IgD-negative memory B cell (primary cell): Measurements from ENCODE around the gene WWOX. TPM values are rescaled to one million over a fixed set of nuclear protein-coding genes. Genes with fewer than 3 reads are reported as not detected.
"Not testable (repeated sequence)": the region's sequence is repeated elsewhere in the genome, so short reads cannot be mapped to it uniquely, and the experiment has no call there.

Source experiments
- H3K27ac Mint-ChIP-seq, 3 donors: one replicate each; pipeline ENCODE4 v1.8.0; 2020 to 2022; ENCODE audit warnings: mild to moderate bottlenecking in 3 of 3, mixed read lengths in 3 of 3, moderate library complexity in 1 of 3
- H3K27me3 Mint-ChIP-seq: one replicate; pipeline ENCODE4 v1.8.0; 2021; ENCODE audit warnings: mixed read lengths
- H3K36me3 Mint-ChIP-seq: one replicate; pipeline ENCODE4 v1.8.0; 2020; ENCODE audit warnings: mild to moderate bottlenecking, mixed read lengths
- H3K4me1 Mint-ChIP-seq, 3 donors: one replicate each; pipeline ENCODE4 v1.8.0; 2020 to 2022; ENCODE audit warnings: mixed read lengths in 3 of 3, mild to moderate bottlenecking in 1 of 3
- H3K4me3 Mint-ChIP-seq, 4 donors: one replicate each; pipeline ENCODE4 v1.8.0; 2020 to 2022; ENCODE audit warnings: mild to moderate bottlenecking in 4 of 4, mixed read lengths in 4 of 4, moderate library complexity in 3 of 4
- H3K9me3 Mint-ChIP-seq, 3 donors: one replicate each; pipeline ENCODE4 v1.8.0; 2020 to 2021; ENCODE audit warnings: mixed read lengths in 3 of 3, mild to moderate bottlenecking in 1 of 3
- polyA plus RNA-seq: library from polyadenylated mRNA; unstranded; fragments of 300-500 nt; fragmentation: Illumina TruSeq; gene quantifications from one replicate; pipeline ENCODE4 v1.2.3, GENCODE V29; 2021

WWOX gene
- polyA plus RNA-seq, 1 donor from 2014 or later: 12.2 TPM

GRCh38 chr16:79213214-79213613 lies 1113.8 kb downstream of the WWOX start:
- no peak overlapping the region for H3K4me3 Mint-ChIP-seq
- peaks cover 4% of the 10 kb centered on the region for H3K36me3 Mint-ChIP-seq
- H3K9me3 Mint-ChIP-seq: peaks cover 0 to 5% (median 0%) of the 10 kb centered on the region in 3 donors
- H3K27ac Mint-ChIP-seq: no peak overlapping the region
- H3K27me3 Mint-ChIP-seq: peaks cover 1% of the 10 kb centered on the region
- H3K4me1 Mint-ChIP-seq: no peaks in the 10 kb centered on the region

GRCh38 chr16:79215289-79215688 lies 1115.8 kb downstream of the WWOX start:
- H3K9me3 Mint-ChIP-seq: peaks cover 0 to 5% (median 0%) of the 10 kb centered on the region in 3 donors
- H3K4me3 Mint-ChIP-seq: no peak overlapping the region
- peaks cover 3% of the 10 kb centered on the region for H3K27me3 Mint-ChIP-seq
- peak overlapping the region in 1 of 3 donors; percentile 54 for H3K27ac Mint-ChIP-seq
- no peaks in the 10 kb centered on the region for H3K4me1 Mint-ChIP-seq
- peaks cover 4% of the 10 kb centered on the region for H3K36me3 Mint-ChIP-seq

GRCh38 chr16:79217375-79218011 lies 1118.0 kb downstream of the WWOX start:
- Mint-ChIP-seq H3K4me1 (no peaks in the 10 kb centered on the region), H3K9me3 (peaks cover 0 to 5% (median 0%) of the 10 kb centered on the region in 3 donors), H3K4me3 (no peak overlapping the region), H3K27ac (no peak overlapping the region), H3K27me3 (peaks cover 3% of the 10 kb centered on the region), H3K36me3 (peaks cover 6% of the 10 kb centered on the region)

DNA sequence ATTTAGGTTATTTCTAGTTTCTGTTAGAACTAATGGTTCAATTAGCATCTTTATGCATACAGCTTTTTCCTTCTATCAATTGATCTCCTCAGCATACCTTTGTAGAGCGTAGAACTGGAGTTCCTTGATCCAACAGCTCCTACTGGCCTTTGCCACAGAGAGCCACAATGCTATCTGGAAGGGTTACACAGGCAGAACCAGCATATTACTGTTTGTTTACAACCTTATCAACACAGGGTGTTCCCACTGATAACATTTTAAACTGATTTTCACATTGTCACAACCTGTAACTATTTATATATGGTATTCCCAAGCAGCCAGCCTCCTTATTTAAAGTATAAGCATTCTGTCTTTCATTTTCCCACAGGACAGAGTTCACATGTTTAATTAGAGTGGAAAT lies 1118.9 kb downstream of the WWOX start:
- peaks cover 3% of the 10 kb centered on the region for H3K27me3 Mint-ChIP-seq
- peaks cover 0 to 9% (median 2%) of the 10 kb centered on the region in 3 donors for H3K9me3 Mint-ChIP-seq
- no peak overlapping the region for H3K4me3 Mint-ChIP-seq
- peaks cover 7% of the 10 kb centered on the region for H3K36me3 Mint-ChIP-seq
- no peaks in the 10 kb centered on the region for H3K4me1 Mint-ChIP-seq
- H3K27ac Mint-ChIP-seq: no peak overlapping the region

DNA sequence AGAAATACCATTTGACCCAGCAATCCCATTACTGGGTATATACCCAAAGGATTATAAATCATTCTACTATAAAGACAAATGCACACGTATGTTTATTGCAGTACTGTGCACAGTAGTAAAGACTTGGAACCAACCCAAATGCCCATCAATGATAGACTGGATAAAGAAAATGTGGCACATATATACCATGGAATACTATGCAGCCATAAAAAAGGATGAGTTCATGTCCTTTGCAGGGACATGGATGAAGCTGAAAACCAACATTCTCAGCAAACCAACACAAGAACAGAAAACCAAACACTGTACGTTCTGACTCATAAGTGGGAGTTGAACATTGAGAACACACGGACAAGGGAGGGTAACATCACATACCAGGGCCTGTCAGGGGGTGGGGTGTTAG lies 1126.5 kb downstream of the WWOX start:
- H3K36me3 Mint-ChIP-seq, H3K27me3 Mint-ChIP-seq, H3K4me1 Mint-ChIP-seq, H3K27ac Mint-ChIP-seq, H3K4me3 Mint-ChIP-seq: not testable (repeated sequence)
- peaks cover 0 to 10% (median 4%) of the 10 kb centered on the region in 3 donors for H3K9me3 Mint-ChIP-seq

DNA sequence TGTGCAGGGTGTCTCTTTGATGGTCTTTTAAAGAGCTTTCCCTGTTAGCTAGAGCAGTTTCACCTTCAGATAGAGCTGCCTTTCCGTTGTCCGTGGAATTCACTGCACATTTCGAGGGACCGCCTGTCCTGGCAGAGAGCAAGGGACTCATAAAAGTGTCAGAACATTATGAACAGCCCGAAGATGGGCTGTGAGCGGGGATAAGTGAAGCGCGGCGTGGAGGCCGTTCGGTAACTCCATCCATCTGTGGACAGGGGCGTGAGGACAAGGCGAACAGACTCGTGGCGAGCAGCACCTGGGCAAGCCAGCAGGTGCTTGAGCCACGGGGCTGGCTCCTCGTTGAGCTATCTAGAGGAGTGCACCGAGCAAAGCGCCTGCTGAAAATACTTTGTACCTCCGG lies 1129.9 kb downstream of the WWOX start:
- Mint-ChIP-seq H3K36me3 (no peaks in the 10 kb centered on the region), H3K9me3 (peaks cover 0 to 4% (median 0%) of the 10 kb centered on the region in 3 donors), H3K4me1 (no peaks in the 10 kb centered on the region), H3K27ac (peak overlapping the region in 1 of 3 donors; percentile 19), H3K4me3 (no peak overlapping the region), H3K27me3 (peaks cover 3% of the 10 kb centered on the region)

DNA sequence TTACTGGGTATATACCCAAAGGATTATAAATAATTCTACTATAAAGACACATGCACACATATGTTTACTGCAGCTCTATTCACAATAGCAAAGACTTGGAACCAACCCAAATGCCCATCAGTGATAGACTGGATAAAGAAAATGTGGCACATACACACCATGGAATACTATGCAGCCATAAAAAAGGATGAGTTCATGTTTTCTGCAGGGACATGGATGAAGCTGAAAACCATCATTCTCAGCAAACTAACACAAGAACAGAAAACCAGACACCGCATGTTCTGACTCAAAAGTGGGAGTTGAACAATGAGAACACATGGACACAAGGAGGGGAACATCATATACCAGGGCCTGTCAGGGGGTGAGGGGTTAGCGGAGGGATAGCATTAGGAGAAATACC lies 1146.2 kb downstream of the WWOX start:
- not testable (repeated sequence) for H3K27ac Mint-ChIP-seq, H3K36me3 Mint-ChIP-seq, H3K4me1 Mint-ChIP-seq, H3K27me3 Mint-ChIP-seq, H3K9me3 Mint-ChIP-seq, H3K4me3 Mint-ChIP-seq

- no peaks in the 10 kb centered on the region for H3K27me3 Mint-ChIP-seq
- peaks cover 0 to 3% (median 0%) of the 10 kb centered on the region in 3 donors for H3K9me3 Mint-ChIP-seq
Observed at GRCh38 chr16:79247386-79247785, 1147.9 kb downstream of the WWOX start.

DNA sequence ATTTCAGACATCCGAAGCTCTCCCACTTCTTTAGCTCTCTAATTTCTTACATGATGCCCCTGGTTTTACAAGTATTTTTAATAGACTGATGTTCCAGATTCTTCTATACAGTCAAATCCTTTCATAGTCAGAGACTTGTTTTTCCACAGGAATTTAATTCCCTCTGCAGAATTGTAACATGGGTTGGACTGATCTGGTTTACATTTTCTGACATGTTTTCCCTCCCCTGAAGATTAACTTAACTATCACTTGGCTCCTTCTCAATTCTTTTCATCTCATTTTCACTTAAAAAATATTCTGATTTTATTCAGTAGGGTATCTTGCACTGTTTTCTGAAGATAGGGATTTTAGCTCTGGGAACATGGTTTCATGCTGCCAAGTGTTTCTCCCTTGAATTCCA lies 1148.9 kb downstream of the WWOX start:
- peaks cover 0 to 3% (median 0%) of the 10 kb centered on the region in 3 donors for H3K9me3 Mint-ChIP-seq
- no peaks in the 10 kb centered on the region for H3K4me1 Mint-ChIP-seq
- no peak overlapping the region for H3K4me3 Mint-ChIP-seq
- no peak overlapping the region for H3K27ac Mint-ChIP-seq
- no peaks in the 10 kb centered on the region for H3K36me3 Mint-ChIP-seq
- H3K27me3 Mint-ChIP-seq: peaks cover 2% of the 10 kb centered on the region

More at GRCh38 chr16:79247386-79247785, 1147.9 kb downstream of the WWOX start:
- Mint-ChIP-seq H3K4me1 (peaks cover 0 to 2% (median 0%) of the 10 kb centered on the region in 3 donors), H3K36me3 (no peaks in the 10 kb centered on the region), H3K27ac (no peak overlapping the region), H3K4me3 (no peak overlapping the region)

GRCh38 chr16:79250502-79251098 lies 1151.1 kb downstream of the WWOX start:
- Mint-ChIP-seq H3K4me3 (no peak overlapping the region), H3K9me3 (peaks cover 0 to 3% (median 0%) of the 10 kb centered on the region in 3 donors), H3K27me3 (peaks cover 4% of the 10 kb centered on the region), H3K27ac (no peak overlapping the region), H3K36me3 (no peaks in the 10 kb centered on the region), H3K4me1 (no peaks in the 10 kb centered on the region)

GRCh38 chr16:79253100-79253631 lies 1153.7 kb downstream of the WWOX start:
- Mint-ChIP-seq H3K27ac (no peak overlapping the region), H3K4me1 (no peaks in the 10 kb centered on the region), H3K36me3 (no peaks in the 10 kb centered on the region), H3K4me3 (no peak overlapping the region), H3K27me3 (peaks cover 7% of the 10 kb centered on the region), H3K9me3 (no peaks in the 10 kb centered on the region)

DNA sequence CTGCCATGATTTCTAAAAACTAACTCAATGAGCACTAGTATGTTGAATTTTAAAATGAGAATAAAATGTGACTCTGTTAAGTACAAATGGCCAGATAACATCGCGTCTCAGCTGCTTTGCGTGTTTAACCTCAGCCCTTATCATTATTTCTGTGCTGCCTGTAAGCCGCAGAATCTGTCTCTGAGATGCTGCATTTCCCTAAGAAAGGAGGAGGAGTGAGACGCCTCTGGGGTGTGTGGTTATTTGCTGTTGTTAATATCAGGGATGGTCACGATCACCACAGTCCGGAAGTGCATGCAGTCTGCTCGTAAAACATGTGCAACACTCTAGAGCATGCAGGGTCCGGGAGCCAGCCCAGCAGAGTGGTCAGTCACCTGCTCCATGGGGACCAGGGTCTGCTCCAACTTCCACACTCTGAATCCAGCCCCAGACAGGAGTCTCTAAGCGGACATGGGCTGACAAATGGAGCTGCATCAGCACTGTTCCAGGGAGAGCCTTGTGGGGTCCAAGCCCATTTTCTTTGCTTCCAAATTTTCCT lies 1158.6 kb downstream of the WWOX start:
- Mint-ChIP-seq H3K4me1 (no peaks in the 10 kb centered on the region), H3K27ac (peak overlapping the region in 1 of 3 donors; percentile 10), H3K27me3 (peaks cover 19% of the 10 kb centered on the region), H3K9me3 (no peaks in the 10 kb centered on the region), H3K4me3 (no peak overlapping the region), H3K36me3 (peaks cover 1% of the 10 kb centered on the region)

DNA sequence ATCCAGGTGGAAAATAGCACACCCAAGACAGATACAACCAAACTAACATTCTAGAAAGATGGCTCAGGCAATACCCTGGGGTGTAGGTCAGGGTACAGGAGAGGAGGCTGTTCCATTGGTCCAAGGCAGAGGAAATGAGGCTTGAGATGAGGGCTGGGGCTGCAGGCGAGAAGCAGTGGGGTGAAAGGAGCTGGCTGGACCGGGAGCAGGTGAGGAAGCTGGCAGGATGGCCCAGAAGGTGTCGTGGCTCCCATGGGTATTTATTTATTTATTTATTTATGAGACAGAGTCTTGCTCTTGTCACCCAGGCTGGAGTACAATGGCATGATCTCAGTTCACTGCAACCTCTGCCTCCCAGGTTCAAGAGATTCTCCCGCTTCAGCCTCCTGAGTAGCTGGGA lies 1161.4 kb downstream of the WWOX start:
- H3K4me1 Mint-ChIP-seq, H3K9me3 Mint-ChIP-seq, H3K36me3 Mint-ChIP-seq: not testable (repeated sequence)
- H3K4me3 Mint-ChIP-seq: peak overlapping the region in 1 of 4 donors; percentile 47
- H3K27me3 Mint-ChIP-seq: peaks cover 26% of the 10 kb centered on the region
- H3K27ac Mint-ChIP-seq: peak overlapping the region in 1 of 3 donors; percentile 42

DNA sequence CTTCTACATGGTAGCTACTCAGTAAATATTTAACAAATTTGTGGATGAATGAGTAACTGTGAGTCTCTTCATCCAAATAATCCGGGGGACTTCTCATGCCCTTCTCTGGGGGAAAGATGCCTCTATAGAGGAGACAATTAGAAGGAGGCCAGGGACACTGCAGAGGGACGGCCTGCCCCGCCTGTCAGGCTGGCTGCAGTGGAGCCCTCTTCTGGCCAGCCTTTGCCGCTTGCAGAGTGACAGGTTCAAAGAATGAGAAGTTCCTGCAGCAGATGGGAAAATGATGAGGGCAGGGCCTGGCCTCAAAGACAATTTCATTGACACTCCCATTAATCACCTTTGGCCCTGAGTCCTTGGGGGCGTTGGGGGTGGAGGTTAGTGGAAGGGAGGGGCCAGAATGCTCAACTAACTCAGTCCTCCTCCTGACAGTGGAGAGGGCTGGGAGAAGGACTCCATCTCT lies 1162.1 kb downstream of the WWOX start:
- Mint-ChIP-seq H3K27ac (no peak overlapping the region), H3K4me1 (no peaks in the 10 kb centered on the region), H3K9me3 (no peaks in the 10 kb centered on the region), H3K27me3 (peaks cover 28% of the 10 kb centered on the region), H3K36me3 (peaks cover 1% of the 10 kb centered on the region), H3K4me3 (no peak overlapping the region)

DNA sequence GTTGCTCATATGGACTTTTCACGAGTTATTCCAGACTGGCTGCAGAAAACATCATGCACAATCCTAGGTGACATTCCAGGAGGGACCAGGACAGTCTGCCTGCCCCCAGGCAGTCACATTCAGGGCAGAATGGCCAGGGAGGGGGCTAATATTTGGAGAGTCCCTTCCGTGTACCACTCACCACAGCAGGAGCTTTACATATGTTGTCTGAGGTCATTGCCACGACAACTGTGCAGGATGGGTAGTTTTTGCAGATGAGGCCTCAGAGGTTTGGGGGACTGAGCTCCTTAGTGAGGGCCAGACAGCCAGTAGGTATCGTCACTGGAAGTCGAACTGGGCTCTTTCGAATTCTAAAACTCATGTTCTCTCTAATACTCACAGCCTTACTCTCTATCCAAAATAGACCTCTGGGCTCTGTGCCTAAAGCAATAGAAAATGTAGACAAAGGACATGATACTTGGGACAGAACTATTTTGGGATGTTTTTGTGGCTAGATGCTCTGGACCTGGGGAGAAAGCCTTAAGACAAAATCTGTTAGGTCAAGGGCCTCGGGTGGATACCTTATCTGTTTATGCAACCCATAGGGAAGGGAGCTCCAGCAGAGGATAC lies 1162.6 kb downstream of the WWOX start:
- Mint-ChIP-seq H3K36me3 (peaks cover 1% of the 10 kb centered on the region), H3K4me1 (no peaks in the 10 kb centered on the region), H3K4me3 (no peak overlapping the region), H3K27ac (no peak overlapping the region), H3K9me3 (peaks cover 0 to 2% (median 0%) of the 10 kb centered on the region in 3 donors), H3K27me3 (peaks cover 32% of the 10 kb centered on the region)
